Stromal cell of bone marrow (primary cell): ENCODE data around the gene SPOCK1.
"Not testable (repeated sequence)": the region's sequence is repeated elsewhere in the genome, so short reads cannot be mapped to it uniquely, and the experiment has no call there.

ENCODE experiments used
- DNase-seq: peaks from one replicate; pipeline ENCODE4 v3.0.0-alpha.2; 2012; ENCODE audit warnings: low read depth

SPOCK1 gene

DNA sequence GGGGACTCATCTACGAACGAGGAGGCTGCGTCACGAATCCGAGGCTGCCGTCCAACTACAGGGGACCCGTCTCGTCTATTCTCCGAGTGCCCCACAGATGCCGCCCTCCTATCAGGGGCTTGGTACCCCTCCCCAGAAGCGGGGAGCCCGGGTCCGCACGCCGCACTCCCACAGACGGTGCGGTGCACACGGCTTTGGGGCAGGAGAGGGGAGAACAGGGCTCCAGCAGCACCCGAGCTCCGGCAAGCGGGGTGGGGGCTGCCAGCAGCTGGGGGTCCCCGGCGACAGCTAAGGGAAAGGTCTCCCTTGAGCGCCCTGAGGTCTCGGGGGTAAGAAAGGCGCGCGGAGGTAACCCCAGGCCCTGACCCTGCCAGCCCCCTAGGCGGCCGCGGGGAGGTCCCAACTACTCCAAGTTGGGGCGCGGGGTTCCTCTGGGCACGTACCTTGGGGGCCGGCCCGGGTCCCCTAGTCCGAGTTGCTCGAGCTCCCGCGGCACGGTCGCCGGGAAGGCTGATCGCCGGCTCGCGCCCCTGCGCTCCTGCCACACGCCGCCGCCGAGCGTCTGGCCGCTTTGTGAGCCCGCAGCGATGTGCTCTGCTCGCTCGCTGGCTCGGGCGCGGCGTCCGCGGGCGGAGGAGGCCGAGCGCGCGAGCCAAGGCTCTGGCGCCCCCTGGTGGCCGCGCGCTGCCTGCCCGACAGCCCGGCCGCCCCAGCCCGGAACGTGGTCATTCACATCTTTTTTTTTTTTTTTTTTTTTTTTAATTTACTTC is at the start of gene SPOCK1:
Gene SPOCK1 (minus strand): TSS at position 591 of the 770 bp plus-strand sequence.
- DNase-seq, result peak; percentile 57

DNA sequence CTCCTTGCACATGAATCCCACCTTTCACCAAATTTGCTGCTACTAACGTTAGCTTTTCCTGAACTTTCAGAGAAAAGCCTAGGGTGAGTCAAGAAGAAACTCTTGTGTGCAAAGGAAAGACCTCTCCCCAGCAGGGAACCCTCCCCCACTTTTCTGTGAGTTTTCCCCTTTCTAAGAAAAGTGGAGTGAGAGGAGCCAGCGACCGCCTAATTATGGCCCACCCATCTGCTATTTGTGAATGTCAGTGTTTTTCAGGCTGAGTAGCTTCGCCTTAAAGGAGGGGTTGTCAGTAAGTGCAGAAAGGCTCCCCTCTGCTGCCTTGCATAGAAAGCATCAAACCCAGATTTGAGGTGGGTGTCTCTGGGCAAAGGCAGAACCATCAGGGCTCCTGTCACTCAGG is 46.8 kb upstream of the SPOCK1 start:
- no peak for DNase-seq

DNA sequence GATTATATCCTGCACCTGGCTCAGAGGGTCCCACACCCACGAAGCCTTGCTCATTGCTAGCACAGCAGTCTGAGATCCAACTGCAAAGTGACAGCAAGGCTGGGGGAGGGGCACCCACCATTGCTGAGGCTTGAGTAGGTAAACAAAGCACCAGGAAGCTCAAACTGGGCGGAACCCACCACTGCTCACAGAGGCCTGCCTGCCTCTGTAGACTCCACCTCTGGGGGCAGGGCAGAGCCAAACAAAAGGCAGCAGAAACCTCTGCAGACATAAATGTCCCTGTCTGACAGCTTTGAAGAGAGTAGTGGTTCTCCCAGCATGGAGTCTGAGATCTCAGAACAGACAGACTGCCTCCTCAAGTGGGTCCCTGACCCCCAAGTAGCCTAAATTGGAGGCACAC is 36.3 kb upstream of the SPOCK1 start:
- not testable (repeated sequence) for DNase-seq

DNA sequence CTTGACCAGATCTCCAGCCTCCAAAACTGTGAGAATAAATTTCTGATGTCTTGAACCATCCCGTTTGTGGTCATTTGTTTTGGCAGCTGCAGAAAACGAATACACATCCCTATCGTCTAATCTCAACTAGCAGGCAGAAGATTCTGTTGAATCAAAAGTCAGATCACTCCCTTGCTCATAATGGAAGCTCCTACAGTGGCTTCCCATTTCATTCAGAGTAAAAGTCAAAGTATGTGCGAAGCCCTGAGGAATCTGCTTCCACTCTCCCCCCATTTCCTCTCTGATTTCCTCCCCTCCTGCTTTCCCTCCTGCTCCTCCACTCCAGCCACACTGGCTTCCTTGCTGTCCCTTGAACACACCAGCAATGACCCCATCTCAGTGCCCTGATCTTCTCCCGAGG is 34.8 kb upstream of the SPOCK1 start:
- DNase-seq, result no peak

DNA sequence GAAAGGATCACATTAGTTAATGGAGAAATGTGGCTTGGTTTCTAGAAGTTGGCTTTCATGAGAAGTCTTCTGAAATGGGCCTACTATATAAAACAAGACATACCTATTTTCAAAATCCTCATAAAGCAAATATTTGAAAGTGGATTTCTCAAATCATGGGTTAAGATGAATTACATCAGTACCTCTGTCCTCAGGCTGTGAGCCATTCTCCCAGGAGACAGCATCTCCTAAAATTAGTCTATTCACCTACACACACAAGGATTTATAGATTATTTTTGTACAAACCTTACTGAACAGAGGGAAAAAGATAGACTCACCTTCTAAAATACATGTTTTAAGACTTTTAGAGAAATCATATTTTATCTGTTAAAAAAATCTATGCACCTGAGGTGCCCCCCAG is 32.1 kb upstream of the SPOCK1 start:
- no peak for DNase-seq

DNA sequence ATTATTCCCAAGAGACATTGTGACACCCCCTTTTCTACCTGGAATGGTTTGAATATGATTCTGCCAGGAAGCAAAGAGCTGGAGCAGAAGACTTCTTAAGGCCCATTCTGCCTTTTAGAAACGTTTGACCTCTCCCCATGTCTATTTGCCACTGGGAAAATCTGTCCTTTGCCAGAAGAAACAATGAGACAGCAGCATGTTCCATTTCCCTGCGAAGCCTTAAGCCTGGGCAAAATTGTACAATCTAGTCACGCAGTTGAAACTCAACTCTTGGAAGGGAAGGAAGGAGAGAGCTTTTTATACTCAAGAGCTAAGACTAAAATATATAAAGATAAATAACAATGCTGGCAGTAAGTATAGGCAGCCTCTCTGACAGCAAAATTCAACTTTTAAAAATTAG is 22.1 kb upstream of the SPOCK1 start:
- peak; percentile 52 for DNase-seq

DNA sequence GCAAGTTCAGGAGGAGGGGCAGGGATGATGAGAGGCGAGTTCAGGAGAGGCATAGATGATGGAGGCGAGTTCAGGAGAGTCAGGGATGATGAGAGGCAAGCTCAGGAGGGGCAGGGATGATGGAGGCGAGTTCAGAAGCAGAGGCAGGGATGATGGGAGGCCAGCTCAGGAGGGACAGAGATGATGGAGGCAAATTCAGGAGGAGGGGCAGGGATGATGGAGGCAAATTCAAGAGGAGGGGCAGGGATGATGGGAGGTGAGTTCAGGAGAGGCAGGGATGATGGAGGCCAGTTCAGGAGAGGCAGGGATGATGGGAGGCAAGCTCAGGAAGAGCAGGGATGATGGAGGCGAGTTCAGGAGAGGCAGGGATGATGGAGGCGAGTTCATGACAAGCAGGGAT is 17.8 kb upstream of the SPOCK1 start:
- no peak for DNase-seq

DNA sequence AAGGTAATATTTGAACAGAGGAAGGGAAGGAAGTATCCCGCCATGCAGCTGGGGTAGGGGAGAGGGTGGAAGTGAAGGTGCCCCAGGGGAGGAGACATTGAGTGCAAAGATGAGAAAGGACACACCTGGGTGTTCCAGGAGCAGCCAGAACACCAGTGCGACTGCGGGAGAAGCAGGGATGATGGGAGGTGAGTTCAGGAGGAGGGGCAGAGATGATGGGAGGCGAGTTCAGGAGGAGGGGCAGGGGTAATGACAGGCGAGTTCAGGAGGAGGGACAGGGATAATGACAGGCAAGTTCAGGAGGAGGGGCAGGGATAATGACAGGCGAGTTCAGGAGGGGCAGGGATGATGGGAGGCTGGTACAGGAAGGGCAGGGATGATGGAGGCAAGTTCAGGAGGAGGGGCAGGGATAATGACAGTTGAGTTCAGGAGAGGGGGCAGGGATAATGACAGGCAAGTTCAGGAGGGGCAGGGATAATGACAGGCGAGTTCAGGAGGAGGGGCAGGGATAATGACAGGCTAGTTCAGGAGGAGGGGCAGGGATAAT is 17.2 kb upstream of the SPOCK1 start:
- DNase-seq, result no peak

DNA sequence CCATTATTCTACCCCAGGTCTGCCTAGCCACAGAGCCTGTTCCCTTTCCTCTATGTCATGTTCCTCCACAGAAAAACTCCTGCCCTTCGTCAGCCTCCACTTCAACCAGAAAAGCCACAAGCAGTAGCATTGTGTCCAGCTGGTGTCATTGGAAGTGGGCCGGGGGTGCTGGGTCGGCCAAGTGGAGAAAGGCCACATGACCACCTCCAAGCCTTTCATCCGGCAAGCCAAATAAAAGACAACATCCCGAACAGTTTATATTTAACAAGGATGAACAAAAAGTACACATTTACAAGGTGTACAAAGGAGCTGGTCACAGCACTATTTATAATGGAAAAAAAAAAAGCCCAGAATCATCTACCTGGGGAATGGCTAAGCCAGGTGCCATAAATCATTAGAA is 16.1 kb upstream of the SPOCK1 start:
- no peak for DNase-seq

DNA sequence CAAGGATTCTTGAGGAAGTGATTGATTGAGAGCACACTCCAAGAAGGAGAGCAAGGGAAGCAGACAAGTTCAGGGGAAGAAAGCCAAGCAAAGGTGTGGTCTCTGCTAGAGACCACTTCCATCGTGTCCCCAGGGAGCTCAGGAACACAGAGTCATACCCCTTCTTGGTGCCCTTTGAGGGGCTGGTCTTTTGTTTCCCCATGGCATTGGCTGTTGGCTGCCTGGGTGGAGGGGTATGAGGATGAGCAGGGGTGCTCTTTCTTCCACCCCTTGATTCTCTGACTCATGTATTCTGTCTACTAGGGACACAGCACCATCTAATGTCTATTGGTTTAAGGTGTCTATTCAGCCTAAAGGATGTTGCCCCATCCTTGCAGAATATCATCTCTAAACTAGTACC is 11.5 kb upstream of the SPOCK1 start:
- no peak for DNase-seq

DNA sequence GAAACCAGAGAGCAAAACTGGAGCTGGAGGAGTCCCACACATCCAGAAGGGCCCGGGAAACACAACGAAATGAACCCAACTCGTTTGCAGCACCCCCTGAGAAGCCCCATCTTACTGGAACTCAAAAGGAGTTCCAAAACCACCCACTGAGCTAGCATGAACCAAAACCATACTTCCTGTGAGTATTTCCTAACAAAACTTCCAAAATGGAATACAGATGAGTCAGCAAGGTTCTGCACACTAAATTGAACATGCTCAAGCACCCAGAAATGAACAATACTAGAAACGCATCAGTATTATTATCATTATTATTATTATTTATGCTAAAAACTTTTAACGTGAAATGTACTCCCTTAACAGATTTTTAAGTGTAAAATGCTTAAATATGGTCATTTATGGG is 8.0 kb upstream of the SPOCK1 start:
- DNase-seq, result no peak

DNA sequence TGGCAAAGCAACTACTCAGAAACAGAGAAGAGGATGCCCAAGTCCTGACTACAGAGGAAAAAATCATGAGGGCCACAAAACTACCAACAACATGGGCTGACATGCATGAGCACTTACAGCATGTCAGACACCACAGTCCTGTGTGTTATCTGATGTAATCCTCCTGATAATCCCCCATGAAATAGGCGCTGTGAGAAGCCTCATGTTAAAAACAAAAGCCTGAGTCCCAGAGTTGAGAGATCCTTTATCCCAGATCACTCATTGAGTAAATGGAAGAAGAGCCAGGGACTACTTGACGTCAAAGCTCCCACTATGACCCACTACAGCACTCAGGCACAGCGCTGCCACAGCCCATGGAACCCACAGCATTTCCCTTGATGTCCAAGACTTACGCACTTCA is 7.2 kb upstream of the SPOCK1 start:
- DNase-seq, result no peak

DNA sequence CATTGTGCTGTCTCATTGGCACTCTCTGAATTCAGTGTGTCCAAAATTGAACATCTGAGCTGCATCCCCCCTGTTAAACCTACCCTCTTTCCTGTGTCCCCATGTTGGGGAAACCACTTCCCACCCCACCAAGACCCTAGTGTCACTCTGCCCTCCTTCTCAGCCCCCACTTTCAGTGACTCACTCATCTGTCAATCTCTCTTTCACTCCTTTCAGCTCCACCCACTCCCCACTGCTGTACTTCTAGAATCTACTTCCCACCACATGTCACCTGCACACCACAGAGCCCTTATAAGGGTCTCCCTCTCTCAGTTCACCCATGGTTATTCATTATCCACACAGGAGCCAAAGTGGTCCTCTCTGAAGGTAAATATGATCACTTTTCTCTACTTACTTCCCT is 5.8 kb upstream of the SPOCK1 start:
- DNase-seq, result no peak

DNA sequence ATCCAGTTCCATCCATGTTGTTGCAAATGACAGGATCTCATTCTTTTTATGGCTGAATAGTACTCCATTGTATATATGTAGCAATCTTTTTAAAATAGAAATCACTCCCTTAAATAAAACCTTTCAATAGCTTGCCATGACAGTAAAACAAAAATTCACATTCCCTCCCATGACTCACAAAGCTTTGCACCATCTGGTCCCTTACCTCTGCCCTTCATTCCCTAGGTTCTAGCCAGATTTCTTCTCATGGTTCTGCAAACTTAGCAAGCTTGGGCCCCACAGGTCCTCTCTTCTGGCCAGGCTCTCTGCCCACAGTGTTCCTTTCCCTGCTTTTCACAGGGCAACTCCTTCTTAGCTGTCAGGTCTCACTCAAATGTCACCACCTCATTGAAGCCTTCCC is 4.3 kb upstream of the SPOCK1 start:
- no peak for DNase-seq

DNA sequence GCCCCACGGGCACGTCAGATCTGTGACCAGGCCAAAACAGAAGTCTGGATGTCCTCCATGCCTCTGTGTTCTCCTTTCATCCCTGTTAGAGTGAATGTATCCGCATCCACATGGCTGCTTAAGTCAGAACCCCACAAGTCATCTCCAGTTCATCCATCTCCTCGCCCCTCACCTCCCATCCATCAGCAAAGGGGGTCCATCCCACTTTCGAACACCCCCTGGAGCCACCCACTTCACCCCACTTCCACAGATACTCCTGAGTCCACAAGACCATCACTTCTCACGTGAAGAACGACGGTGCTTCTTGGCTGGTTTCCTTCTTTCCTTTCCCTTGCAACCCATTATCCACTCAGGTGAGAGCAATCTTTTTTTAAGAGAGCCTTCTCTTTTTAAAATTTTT is 3.5 kb upstream of the SPOCK1 start:
- no peak for DNase-seq

DNA sequence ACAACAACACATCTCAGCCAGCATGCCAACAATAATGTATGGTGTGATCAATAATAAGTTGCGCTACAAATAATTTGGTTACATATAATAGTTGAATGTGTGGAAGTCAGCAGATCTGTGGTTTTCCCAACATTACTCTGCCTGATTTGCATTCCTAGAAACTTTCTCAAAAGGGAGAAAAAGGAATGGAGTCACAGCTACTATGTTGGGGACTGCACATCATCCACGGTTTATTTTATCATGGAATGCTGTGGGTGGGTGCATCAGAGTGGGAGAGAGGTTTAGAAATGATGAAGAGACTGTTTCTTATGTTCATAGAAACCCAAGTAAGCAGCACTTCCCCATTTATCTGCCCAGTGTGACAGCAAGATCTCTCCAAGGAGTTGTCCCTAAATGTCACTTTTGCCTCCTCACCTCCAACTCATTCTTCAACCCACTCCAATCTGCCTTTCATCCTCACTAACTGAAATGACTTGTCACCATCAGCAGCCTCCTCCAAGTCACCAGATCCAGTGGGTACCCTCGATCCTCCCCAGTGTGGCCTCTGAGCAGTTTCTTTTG is 2.8 kb upstream of the SPOCK1 start:
- DNase-seq, result no peak

DNA sequence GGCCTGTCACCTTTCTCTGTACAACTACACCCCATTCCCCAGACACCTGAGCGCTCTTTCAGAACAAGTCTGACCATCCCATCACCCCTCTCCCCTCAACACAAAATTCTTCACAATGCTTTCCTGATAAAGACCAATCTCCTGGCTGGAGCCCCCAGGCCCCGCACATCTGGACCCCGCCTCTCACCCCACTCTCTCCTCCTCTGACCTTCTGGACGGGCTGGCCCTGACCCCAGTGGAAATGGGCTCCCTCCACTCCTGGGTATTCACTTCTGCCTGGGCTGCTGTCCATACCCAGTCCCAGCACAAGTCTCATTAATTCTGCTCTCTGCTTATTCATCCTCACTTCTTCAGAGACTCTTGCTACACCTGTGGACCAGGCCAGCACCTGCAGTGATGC is 2.1 kb upstream of the SPOCK1 start:
- no peak for DNase-seq

DNA sequence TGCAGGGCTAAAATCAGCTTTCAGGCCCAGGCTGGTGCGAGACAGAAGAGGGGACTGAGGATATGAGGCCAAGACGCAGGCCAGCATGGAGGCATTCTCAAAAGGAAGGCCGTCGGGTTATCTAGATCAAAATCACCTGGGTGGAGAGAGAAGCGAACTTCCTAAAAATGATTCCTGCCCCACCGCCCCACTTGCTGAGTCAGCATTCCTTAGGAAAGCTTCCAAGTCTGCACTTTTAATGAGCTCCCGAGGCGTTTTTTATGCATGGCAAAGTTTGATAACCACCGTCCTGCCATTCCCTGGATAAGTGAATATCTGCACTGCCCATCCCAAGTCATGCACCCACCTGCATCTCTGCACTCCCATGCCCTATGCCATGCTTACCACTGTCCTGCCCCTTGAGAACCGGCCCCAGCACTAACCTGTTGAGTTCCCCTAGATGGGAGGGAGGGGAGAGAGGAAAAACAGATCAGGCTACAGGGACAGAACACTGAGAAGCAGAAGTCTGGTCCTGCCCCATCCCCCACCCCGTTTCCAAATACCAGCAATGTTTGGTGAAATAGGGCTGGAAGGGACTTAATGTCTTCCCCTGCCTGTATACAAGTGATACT is 1.6 kb upstream of the SPOCK1 start:
- no peak for DNase-seq

DNA sequence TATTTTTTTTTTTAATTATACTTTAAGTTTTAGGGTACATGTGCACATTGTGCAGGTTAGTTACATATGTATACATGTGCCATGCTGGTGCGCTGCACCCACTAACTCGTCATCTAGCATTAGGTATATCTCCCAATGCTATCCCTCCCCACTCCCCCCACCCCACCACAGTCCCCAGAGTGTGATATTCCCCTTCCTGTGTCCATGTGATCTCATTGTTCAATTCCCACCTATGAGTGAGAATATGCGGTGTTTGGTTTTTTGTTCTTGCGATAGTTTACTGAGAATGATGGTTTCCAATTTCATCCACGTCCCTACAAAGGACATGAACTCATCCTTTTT is 351 bp upstream of the SPOCK1 start:
- DNase-seq, result not testable (repeated sequence)

DNA sequence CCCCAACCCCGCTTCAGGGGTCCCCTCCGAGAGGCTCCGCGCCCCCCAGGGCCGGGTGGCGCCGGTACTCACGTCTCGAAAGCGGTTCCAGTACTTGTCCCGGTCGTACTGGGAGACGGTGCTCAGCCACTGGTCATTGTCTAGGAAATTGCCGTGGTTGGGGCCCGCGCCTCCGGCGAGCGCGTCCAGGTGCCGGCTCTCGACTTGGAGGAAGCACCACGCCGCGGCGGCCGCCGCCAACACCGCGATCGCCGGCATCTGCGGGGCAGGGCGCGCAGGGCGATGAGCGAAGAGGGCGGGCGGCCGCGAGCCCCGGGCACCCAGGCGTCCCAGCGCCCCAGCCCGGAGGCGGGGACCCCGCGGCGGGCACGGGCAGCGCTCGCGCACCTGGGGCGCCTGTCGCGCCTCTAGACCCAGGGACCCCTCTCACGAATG is 808 bp downstream of the SPOCK1 start:
- no peak for DNase-seq

DNA sequence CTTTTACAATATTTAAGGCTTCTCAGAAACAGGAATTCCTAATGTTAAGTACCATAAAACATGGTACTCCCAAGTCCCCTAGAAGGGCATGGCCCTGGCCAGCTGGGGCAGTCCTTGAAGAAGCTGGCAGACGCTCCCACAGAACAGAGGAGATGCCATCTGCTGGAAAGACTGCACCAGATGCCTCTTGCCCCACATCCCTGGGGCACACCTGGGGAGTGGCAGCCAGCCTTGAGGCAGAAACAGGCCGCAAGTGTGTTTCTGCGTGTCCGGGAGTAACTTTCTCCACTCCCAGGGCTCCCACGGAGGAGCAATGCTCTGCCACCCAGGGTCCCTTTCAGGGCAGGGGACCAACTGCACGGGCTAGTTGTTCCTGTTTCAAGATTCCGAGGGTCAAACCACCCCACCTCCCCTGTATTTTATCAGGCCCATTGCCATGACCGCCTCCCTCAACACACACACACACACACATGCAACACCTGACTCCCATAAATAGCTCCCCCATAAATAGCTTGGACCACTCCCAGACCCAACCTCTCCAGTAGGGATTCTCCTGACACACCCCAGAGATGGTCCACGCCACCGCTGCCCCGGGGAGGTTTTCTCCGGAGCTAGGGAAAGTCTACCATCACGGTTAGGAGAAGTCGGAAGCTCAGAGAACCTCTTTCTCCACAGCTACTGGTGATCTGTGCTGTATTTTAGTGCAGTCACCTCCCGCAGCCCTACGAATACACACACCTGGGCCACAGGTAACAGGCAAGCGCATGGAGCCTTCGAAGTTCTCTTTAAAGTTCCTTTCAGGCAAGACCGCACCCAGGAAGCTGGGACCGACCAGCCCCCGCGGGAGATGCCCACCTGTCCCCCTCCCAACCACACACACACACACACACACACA is 1.5 kb downstream of the SPOCK1 start:
- DNase-seq, result no peak

DNA sequence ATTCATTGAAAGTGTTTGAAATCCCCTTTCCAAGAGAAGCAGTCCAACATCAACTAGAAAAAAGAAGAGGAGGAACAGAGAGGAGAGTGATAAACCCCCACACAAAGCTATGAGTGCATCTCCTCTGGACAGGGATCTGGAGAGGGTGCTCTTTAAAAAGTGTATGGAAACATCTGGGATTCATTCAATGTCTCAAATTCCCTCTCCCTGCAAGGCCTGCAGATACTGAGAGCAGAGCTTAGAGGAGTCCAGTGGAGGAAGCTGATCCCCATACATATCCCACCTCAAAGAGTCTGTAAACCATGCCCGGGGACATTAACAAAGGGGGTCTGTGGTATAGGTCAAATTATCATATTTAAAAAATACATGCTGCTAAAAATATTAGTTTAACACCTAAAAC is 2.2 kb downstream of the SPOCK1 start:
- DNase-seq, result no peak
